ENCODE results near the gene MUS81. TPM values are rescaled to one million over a fixed set of nuclear protein-coding genes. Genes with fewer than 3 reads are reported as not detected.
A peak's percentile ranks its signal among the peaks of the same experiment; 100 is the strongest.

Gene MUS81
- total RNA-seq, 1 donor from 2014 or later = 52.8 TPM

- H3K4me1 ChIP-seq = peaks cover 25% of the 10 kb centered on the region
- H3K4me3 ChIP-seq = no peak overlapping the region
- H3K36me3 ChIP-seq = peaks cover 48% of the 10 kb centered on the region
- intact Hi-C loops (cut with DNase I) = no loop called here
- no peaks in the 10 kb centered on the region for H3K27me3 ChIP-seq (ENCODE audit: low read depth)
- H3K9me3 ChIP-seq = peaks cover 3% of the 10 kb centered on the region
- no peak for DNase-seq
- H3K27ac ChIP-seq = no peak overlapping the region
- no peak for ATAC-seq
- TF ChIP-seq CTCF (IDR thresholded peaks at IDR 0.05) = no peak
Measured at GRCh38 chr11:65854161-65854592, 6.1 kb upstream of the MUS81 start.

GRCh38 chr11:65854852-65855837 is 5.1 kb upstream of the MUS81 start:
- TF ChIP-seq CTCF (IDR thresholded peaks at IDR 0.05) = no peak
- ATAC-seq (no peak), DNase-seq (no peak)
- intact Hi-C loops (cut with DNase I) = no loop called here
- Histone ChIP-seq H3K4me3 (no peak overlapping the region), H3K36me3 (peaks cover 48% of the 10 kb centered on the region), H3K4me1 (peaks cover 34% of the 10 kb centered on the region), H3K27ac (no peak overlapping the region), H3K9me3 (peaks cover 3% of the 10 kb centered on the region), H3K27me3 (ENCODE audit: low read depth) (no peaks in the 10 kb centered on the region)

- Histone ChIP-seq H3K36me3 (peaks cover 48% of the 10 kb centered on the region), H3K27me3 (ENCODE audit: low read depth) (no peaks in the 10 kb centered on the region), H3K27ac (no peak overlapping the region), H3K4me3 (peak overlapping the region; percentile 92), H3K9me3 (peaks cover 3% of the 10 kb centered on the region), H3K4me1 (peaks cover 34% of the 10 kb centered on the region)
- no peak for TF ChIP-seq CTCF (IDR thresholded peaks at IDR 0.05)
- intact Hi-C loops (cut with DNase I) = no loop called here
- ATAC-seq (no peak), DNase-seq (no peak)
Measured at GRCh38 chr11:65855927-65856363, 4.3 kb upstream of the MUS81 start.

GRCh38 chr11:65856689-65857499 is 3.3 kb upstream of the MUS81 start:
- Histone ChIP-seq H3K27me3 (ENCODE audit: low read depth) (no peaks in the 10 kb centered on the region), H3K4me3 (peak overlapping the region; percentile 92), H3K36me3 (peaks cover 49% of the 10 kb centered on the region), H3K27ac (peak overlapping the region; percentile 98), H3K9me3 (no peaks in the 10 kb centered on the region), H3K4me1 (peaks cover 44% of the 10 kb centered on the region)
- intact Hi-C loops (cut with DNase I) = no loop called here
- ATAC-seq (peak; percentile 64 to 67), DNase-seq (peak; percentile 94)
- TF ChIP-seq CTCF (IDR thresholded peaks at IDR 0.05) = no peak

- H3K9me3 ChIP-seq = no peaks in the 10 kb centered on the region
- no peaks in the 10 kb centered on the region for H3K27me3 ChIP-seq (ENCODE audit: low read depth)
- peak overlapping the region; percentile 98 for H3K27ac ChIP-seq
- ATAC-seq (no peak), DNase-seq (no peak)
- peaks cover 50% of the 10 kb centered on the region for H3K4me1 ChIP-seq
- no peak for TF ChIP-seq CTCF (IDR thresholded peaks at IDR 0.05)
- intact Hi-C loops (cut with DNase I) = no loop called here
- peak overlapping the region; percentile 92 for H3K4me3 ChIP-seq
- peaks cover 49% of the 10 kb centered on the region for H3K36me3 ChIP-seq
Measured at GRCh38 chr11:65857500-65857852, 2.8 kb upstream of the MUS81 start.

All from lower lobe of right lung (tissue), 2 donors.